ENCODE data around the gene TTYH3.
A peak's percentile ranks its signal among the peaks of the same experiment; 100 is the strongest.
"Not testable (repeated sequence)": the region's sequence is repeated elsewhere in the genome, so short reads cannot be mapped to it uniquely, and the experiment has no call there.

Gene TTYH3

GRCh38 chr7:2603044-2603965 is 28.5 kb upstream of the TTYH3 start:
- no peak for DNase-seq

GRCh38 chr7:2604608-2605174 is 27.1 kb upstream of the TTYH3 start:
- DNase-seq, result no peak

- DNase-seq, result no peak
Measured at GRCh38 chr7:2605608-2606538, 25.9 kb upstream of the TTYH3 start.

GRCh38 chr7:2606539-2606936 is 25.2 kb upstream of the TTYH3 start:
- no peak for DNase-seq

GRCh38 chr7:2607122-2607922 is 24.5 kb upstream of the TTYH3 start:
- DNase-seq, result no peak

- DNase-seq, result no peak
Measured at GRCh38 chr7:2607923-2608904, 23.6 kb upstream of the TTYH3 start.

GRCh38 chr7:2608921-2609411 is 22.8 kb upstream of the TTYH3 start:
- no peak for DNase-seq

- not testable (repeated sequence) for DNase-seq
Measured at GRCh38 chr7:2609646-2610045, 22.1 kb upstream of the TTYH3 start.

- DNase-seq, result no peak
Measured at GRCh38 chr7:2610466-2610865, 21.3 kb upstream of the TTYH3 start.

- DNase-seq, result no peak
Measured at GRCh38 chr7:2610898-2611297, 20.9 kb upstream of the TTYH3 start.

- no peak for DNase-seq
Measured at GRCh38 chr7:2611401-2611800, 20.4 kb upstream of the TTYH3 start.

- no peak for DNase-seq
Measured at GRCh38 chr7:2611922-2612321, 19.9 kb upstream of the TTYH3 start.

- no peak for DNase-seq
Measured at GRCh38 chr7:2612445-2613097, 19.2 kb upstream of the TTYH3 start.

GRCh38 chr7:2613098-2613930 is 18.5 kb upstream of the TTYH3 start:
- DNase-seq, result no peak

- peak; percentile 36 for DNase-seq
Measured at GRCh38 chr7:2613931-2614600, 17.7 kb upstream of the TTYH3 start.

- DNase-seq, result no peak
Measured at GRCh38 chr7:2614631-2615330, 17.0 kb upstream of the TTYH3 start.

GRCh38 chr7:2616387-2617324 is 15.1 kb upstream of the TTYH3 start:
- peak; percentile 75 for DNase-seq
